PC-9 (cell line): ENCODE results near the gene WNT7A.

Experiments used
- CTCF ChIP-seq: fragments of 200-600 bp; sonication (generic); conservative IDR thresholded peaks from 2 replicates; pipeline ENCODE4 v1.6.1; 2017; ENCODE audit warnings: mixed run types, antibody characterized with exemption, mild to moderate bottlenecking, moderate library complexity
- EZH2 ChIP-seq: fragments of 200-600 bp; sonication (generic); IDR thresholded peaks from 2 replicates; pipeline ENCODE4 v1.8.0; 2017; ENCODE audit warnings: antibody characterized with exemption, low read depth

DNA sequence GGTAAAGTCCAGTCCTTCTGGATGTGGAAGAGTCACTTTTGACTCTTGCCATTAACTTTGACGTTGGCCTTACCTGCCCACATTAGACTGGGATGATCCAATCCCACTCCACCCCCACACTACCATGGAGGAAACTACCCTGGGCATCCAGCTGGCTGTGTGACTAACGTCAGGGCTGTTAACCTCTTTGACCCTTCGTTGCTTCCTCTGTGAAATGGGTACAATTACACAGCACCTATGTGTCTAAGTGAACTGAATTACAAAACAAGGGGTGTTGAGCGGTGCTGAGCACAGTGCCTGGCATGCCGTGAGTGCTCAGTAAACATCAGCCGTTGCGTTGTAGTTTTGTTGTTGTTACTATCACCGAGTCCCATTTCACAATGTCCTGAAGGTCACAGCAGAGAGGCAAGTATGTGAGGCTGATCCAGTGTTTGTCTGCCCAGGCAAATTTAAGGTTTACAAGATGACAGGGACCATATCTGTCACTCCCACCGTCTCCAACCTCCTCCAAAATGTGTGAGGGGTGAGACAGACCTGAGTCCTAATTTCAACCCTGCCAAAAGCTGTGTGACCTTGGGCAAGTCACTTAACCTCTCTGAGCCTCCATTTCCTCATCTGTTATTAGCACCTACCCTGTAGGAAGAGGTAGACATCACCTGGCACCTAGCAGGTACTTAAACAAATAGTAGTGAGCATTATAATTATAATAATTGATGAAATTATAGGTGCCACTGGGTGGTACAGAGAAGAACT, 20.9 kb downstream of the WNT7A start:
- TF ChIP-seq CTCF (no peak), EZH2 (no peak)
